SK-N-SH (cell line): ENCODE results near the gene ADAMTS4. TPM values are rescaled to one million over a fixed set of nuclear protein-coding genes. Genes with fewer than 3 reads are reported as not detected.
A peak's percentile ranks its signal among the peaks of the same experiment; 100 is the strongest.

Experiments used
- CTCF ChIA-PET: fragments of 300-600, 350-600 bp; formaldehyde crosslinking; extraction: SDS; loops from one replicate; lab custom pipeline; 2021; lab: Yijun Ruan, JAX
- POLR2A ChIA-PET: fragments of 350-600 bp; sonication (Branson Sonifier 250); formaldehyde crosslinking; extraction: SDS; loops from one replicate; lab custom pipeline; 2020; ENCODE audit warnings: antibody characterized with exemption, inconsistent platforms; lab: Yijun Ruan, JAX
- DNase-seq: peaks from one replicate; pipeline ENCODE4 v3.0.0; 2012
- H2AFZ ChIP-seq: fragments of 200-600 bp; sonication (generic); 2 replicates; pipeline ENCODE4 v1.8.1; 2016; ENCODE audit warnings: antibody characterized with exemption, mild to moderate bottlenecking, low read depth
- H3F3A ChIP-seq: fragments of 200-600 bp; sonication (generic); replicated peaks from 2 replicates; pipeline ENCODE3; 2016; ENCODE audit warnings: antibody characterized with exemption, mild to moderate bottlenecking; ENCODE audit not compliant: insufficient read depth
- H3K27ac ChIP-seq, 2 experiments: fragments of 200-500 bp in 1 of 2; fragments of 200-600 bp in 1 of 2; sonication (Bioruptor generic) in 1 of 2; sonication (generic), shearing (Covaris generic) in 1 of 2; 2 replicates each; pipeline versions ENCODE4 v1.5.1 to v1.6.1; 2014 to 2016; ENCODE audit warnings: low read depth in 2 of 2, inconsistent platforms in 1 of 2, low read length in 1 of 2, mild to moderate bottlenecking in 1 of 2, mixed read lengths in 1 of 2
- H3K27me3 ChIP-seq: fragments of 200-600 bp; sonication (generic), shearing (Covaris generic); 2 replicates; pipeline ENCODE4 v1.6.1; 2016; ENCODE audit warnings: mixed run types; ENCODE audit not compliant: insufficient read depth
- H3K36me3 ChIP-seq, 2 experiments: fragments of 200-500 bp in 1 of 2; fragments of 200-600 bp in 1 of 2; sonication (Bioruptor generic) in 1 of 2; sonication (generic) in 1 of 2; replicated peaks in 1 of 2; 2 replicates each; pipeline versions ENCODE3 to v1.5.1; 2014 to 2016; ENCODE audit warnings: low read length in 1 of 2, mild to moderate bottlenecking in 1 of 2; ENCODE audit not compliant: insufficient read depth in 2 of 2, control insufficient read depth in 1 of 2
- H3K4me1 ChIP-seq, 2 experiments: fragments of 200-500 bp in 1 of 2; fragments of 200-600 bp in 1 of 2; sonication (Bioruptor generic) in 1 of 2; sonication (generic), shearing (Covaris generic) in 1 of 2; 2 replicates each; pipeline versions ENCODE4 v1.5.1 to v1.6.1; 2014 to 2016; ENCODE audit warnings: low read depth in 1 of 2, low read length in 1 of 2, mixed run types in 1 of 2; ENCODE audit not compliant: insufficient read depth in 2 of 2, control insufficient read depth in 1 of 2
- H3K4me2 ChIP-seq: fragments of 200-600 bp; sonication (generic), shearing (Covaris generic); 2 replicates; pipeline ENCODE4 v1.6.1; 2017; ENCODE audit warnings: mixed run types
- H3K4me3 ChIP-seq, 2 experiments: fragments of 200-500 bp in 1 of 2; fragments of 200-600 bp in 1 of 2; sonication (Bioruptor generic) in 1 of 2; sonication (generic), shearing (Covaris generic) in 1 of 2; 2 replicates each; pipeline versions ENCODE4 v1.5.1 to v1.8.1; 2014 to 2016; ENCODE audit warnings: low read depth in 2 of 2, inconsistent platforms in 1 of 2, low read length in 1 of 2, mild to moderate bottlenecking in 1 of 2, mixed read lengths in 1 of 2, moderate library complexity in 1 of 2
- H3K79me2 ChIP-seq: fragments of 200-600 bp; sonication (generic); 2 replicates; pipeline ENCODE4 v1.8.1; 2017; ENCODE audit warnings: mild to moderate bottlenecking; ENCODE audit not compliant: insufficient read depth
- H3K9ac ChIP-seq: fragments of 200-600 bp; sonication (generic); 2 replicates; pipeline ENCODE4 v1.6.1; 2017; ENCODE audit warnings: mixed run types
- H3K9me2 ChIP-seq: fragments of 200-600 bp; sonication (generic); 2 replicates; pipeline ENCODE4 v1.6.1; 2017; ENCODE audit warnings: mixed run types
- H3K9me3 ChIP-seq: fragments of 200-600 bp; sonication (generic); 2 replicates; pipeline ENCODE4 v1.6.1; 2017; ENCODE audit warnings: mixed run types, mild to moderate bottlenecking, moderate library complexity
- H4K20me1 ChIP-seq: fragments of 200-600 bp; sonication (generic); 2 replicates; pipeline ENCODE4 v1.6.1; 2017; ENCODE audit warnings: mild to moderate bottlenecking, mixed run types; ENCODE audit not compliant: insufficient read depth
- CTCF ChIP-seq: fragments of 200-600 bp; sonication (generic); IDR thresholded peaks from 2 replicates; pipeline ENCODE4 v1.6.1; 2017; ENCODE audit warnings: antibody characterized with exemption, mild to moderate bottlenecking, moderate library complexity
- ELF1 ChIP-seq: IDR thresholded peaks from 2 replicates; pipeline ENCODE4 v1.4.0; 2012
- EZH2phosphoT487 ChIP-seq: fragments of 200-600 bp; sonication (generic); IDR thresholded peaks from 2 replicates; pipeline ENCODE4 v1.6.1; 2017; ENCODE audit warnings: low read depth, mixed run types, mild to moderate bottlenecking, antibody characterized with exemption, moderate library complexity, borderline replicate concordance
- FOSL2 ChIP-seq: IDR thresholded peaks from 2 replicates; pipeline ENCODE4 v1.4.0; 2012; ENCODE audit warnings: low read depth, mild to moderate bottlenecking, moderate library complexity, borderline replicate concordance
- GABPA ChIP-seq: IDR thresholded peaks from 2 replicates; pipeline ENCODE4 v1.4.0; 2012; ENCODE audit warnings: low read depth, mild to moderate bottlenecking
- MAX ChIP-seq: IDR thresholded peaks from 2 replicates; pipeline ENCODE4 v1.4.0; 2012; ENCODE audit warnings: low read depth
- MEF2A ChIP-seq: IDR thresholded peaks from 2 replicates; pipeline ENCODE4 v1.4.0; 2012; ENCODE audit warnings: low read depth, borderline replicate concordance
- PBX3 ChIP-seq: IDR thresholded peaks from 2 replicates; pipeline ENCODE4; 2012
- POLR2AphosphoS5 ChIP-seq: IDR thresholded peaks from 2 replicates; pipeline ENCODE4 v1.6.1; 2012; ENCODE audit warnings: low read depth, low read length
- RAD21 ChIP-seq: IDR thresholded peaks from 2 replicates; pipeline ENCODE4 v1.6.1; 2012; ENCODE audit warnings: mild to moderate bottlenecking, low read length
- RCOR1 ChIP-seq: fragments of 150-350 bp; IDR thresholded peaks from 2 replicates; pipeline ENCODE4 v1.6.1; 2017; ENCODE audit warnings: antibody characterized with exemption, low read length
- SIN3A ChIP-seq: IDR thresholded peaks from 2 replicates; pipeline ENCODE4 v1.6.1; 2012; ENCODE audit warnings: low read depth, mild to moderate bottlenecking, low read length, moderate library complexity, borderline replicate concordance
- SMC3 ChIP-seq: IDR thresholded peaks from 2 replicates; pipeline ENCODE4 v1.6.1; 2012; ENCODE audit warnings: low read depth, low read length, improper control_type of control experiment
- TCF12 ChIP-seq: IDR thresholded peaks from 2 replicates; pipeline ENCODE4 v1.4.0; 2012
- TEAD4 ChIP-seq: IDR thresholded peaks from 2 replicates; pipeline ENCODE4 v1.4.0; 2012; ENCODE audit warnings: mild to moderate bottlenecking, borderline replicate concordance; ENCODE audit not compliant: insufficient read depth
- USF2 ChIP-seq: fragments of 150-350 bp; IDR thresholded peaks from 2 replicates; pipeline ENCODE4 v1.6.1; 2017; ENCODE audit warnings: antibody characterized with exemption, low read length, low read depth, borderline replicate concordance
- YY1 ChIP-seq: IDR thresholded peaks from 2 replicates; pipeline ENCODE4 v1.4.0; 2012; ENCODE audit warnings: low read depth, mild to moderate bottlenecking
- ZBTB33 ChIP-seq: IDR thresholded peaks from 2 replicates; pipeline ENCODE4 v1.4.0; 2012; ENCODE audit warnings: low read depth, borderline replicate concordance
- WGBS: methylation state at CpG from one replicate; pipeline ENCODE4 v1.1.6; 2017; ENCODE audit warnings: low lambda C conversion rate; 5-methylcytosine and 5-hydroxymethylcytosine counted together
- polyA plus RNA-seq, 3 experiments: library from polyadenylated mRNA; depleted of rRNA; stranded (reverse); fragments of >200 nt; gene quantifications; 2 replicates each; pipeline ENCODE4 v1.2.3, GENCODE V29; 2012
- TF ChIP-seq, protein P1 (sequence below): fragments of 150-350 bp; IDR thresholded peaks from 2 replicates; pipeline ENCODE4 v1.6.1; 2016; ENCODE audit warnings: mild to moderate bottlenecking, low read depth, low read length

Gene ADAMTS4
- polyA plus RNA-seq, 1 of the 3 experiments (the other 2 are of a cell fraction), result 1.2 TPM

DNA sequence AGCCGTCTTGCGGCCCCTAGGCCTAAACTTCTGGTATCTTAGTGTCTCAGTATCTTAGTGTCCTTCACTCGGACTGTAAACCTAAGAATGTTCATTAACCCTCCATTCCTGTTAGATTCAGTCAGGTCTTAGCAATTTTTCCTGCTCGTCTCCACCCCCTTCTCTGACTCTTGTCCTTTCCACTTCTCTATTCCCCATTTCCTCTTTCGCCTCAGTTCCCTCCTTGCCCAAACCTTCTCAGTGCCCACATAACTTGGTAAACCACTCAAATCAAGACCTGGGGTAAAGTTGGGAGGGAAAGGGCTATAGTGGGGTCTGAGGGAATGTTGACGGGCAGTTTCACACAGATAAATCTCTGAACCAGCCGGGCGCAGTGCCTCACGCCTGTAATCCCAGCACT is 15.5 kb upstream of the ADAMTS4 start:
- WGBS, result 99% methylated on average over 9 of the region's 9 CpGs
- TF ChIP-seq MAX (no peak), EZH2phosphoT487 (no peak), PBX3 (no peak), RAD21 (no peak), YY1 (no peak), TEAD4 (no peak), ELF1 (no peak), RCOR1 (no peak), MEF2A (no peak), SIN3A (no peak), USF2 (no peak), GABPA (no peak)
- TF ChIP-seq, protein P1, sequence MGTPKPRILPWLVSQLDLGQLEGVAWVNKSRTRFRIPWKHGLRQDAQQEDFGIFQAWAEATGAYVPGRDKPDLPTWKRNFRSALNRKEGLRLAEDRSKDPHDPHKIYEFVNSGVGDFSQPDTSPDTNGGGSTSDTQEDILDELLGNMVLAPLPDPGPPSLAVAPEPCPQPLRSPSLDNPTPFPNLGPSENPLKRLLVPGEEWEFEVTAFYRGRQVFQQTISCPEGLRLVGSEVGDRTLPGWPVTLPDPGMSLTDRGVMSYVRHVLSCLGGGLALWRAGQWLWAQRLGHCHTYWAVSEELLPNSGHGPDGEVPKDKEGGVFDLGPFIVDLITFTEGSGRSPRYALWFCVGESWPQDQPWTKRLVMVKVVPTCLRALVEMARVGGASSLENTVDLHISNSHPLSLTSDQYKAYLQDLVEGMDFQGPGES, result no peak
- Histone ChIP-seq H3K27ac (no peak overlapping the region), H4K20me1 (no peaks in the 10 kb centered on the region), H3K79me2 (0 out of 2 replicates have a peak, but pooled peaks cover 4% of the 10 kb centered on the region), H2AFZ (no peak overlapping the region), H3K27me3 (no peaks in the 10 kb centered on the region), H3F3A (peaks cover 4% of the 10 kb centered on the region), H3K9me3 (no peaks in the 10 kb centered on the region), H3K4me3 (no peak overlapping the region), H3K4me2 (no peak overlapping the region), H3K4me1 (no peaks in the 10 kb centered on the region; a peak in 1 of 4 replicates), H3K9me2 (no peaks in the 10 kb centered on the region), H3K9ac (no peak overlapping the region), H3K36me3 (peaks cover 44 to 51% of the 10 kb centered on the region in 2 experiments)
- ChIA-PET POLR2A (no interaction called here), CTCF (interaction anchor here (6.0 kb wide), 1 partner anchor 12 kb away, joined by 32 read pairs; the partner anchor contains the start of gene TOMM40L)
- no peak for DNase-seq

- Histone ChIP-seq H3K9ac (no peak overlapping the region), H2AFZ (no peak overlapping the region), H3F3A (peaks cover 16% of the 10 kb centered on the region), H3K4me3 (no peak overlapping the region; a peak in 1 of 4 replicates), H3K79me2 (peaks cover 19% of the 10 kb centered on the region; the same call in 1 of the 2 replicates), H4K20me1 (no peaks in the 10 kb centered on the region), H3K9me3 (no peaks in the 10 kb centered on the region), H3K36me3 (peaks cover 68% of the 10 kb centered on the region in 2 experiments), H3K27ac (no peak overlapping the region), H3K4me1 (no peaks in the 10 kb centered on the region), H3K4me2 (no peak overlapping the region), H3K9me2 (no peaks in the 10 kb centered on the region), H3K27me3 (no peaks in the 10 kb centered on the region)
- WGBS, result 36% methylated on average over 9 of the region's 11 CpGs
- peak; percentile 84 for DNase-seq
- POLR2A ChIA-PET, result no interaction called here
- CTCF ChIA-PET, result interaction anchor here (0.6 to 6.1 kb wide), 13 partner anchors 8 to 173 kb away, joined by 3 to 62 read pairs (median 4); partner anchors contain the start of genes APOA2, NDUFS2 and TOMM40L
- TF ChIP-seq RCOR1, result no peak
- TF ChIP-seq CTCF, result peak; percentile 95
- TF ChIP-seq MAX, result no peak
- TF ChIP-seq TCF12, result no peak
- peak; percentile 78 for TF ChIP-seq SMC3
- TF ChIP-seq SIN3A, result 0 out of 2 replicates have a peak, but pooled peaks have one; percentile 34
- no peak for TF ChIP-seq ZBTB33
- TF ChIP-seq FOSL2, result no peak
- peak; percentile 77 for TF ChIP-seq RAD21
- TF ChIP-seq TEAD4, result no peak
- TF ChIP-seq POLR2AphosphoS5, result no peak
These were observed 11.0 kb upstream of the ADAMTS4 start for GRCh38 chr1:161209790-161210409.
